A172 (cell line): ENCODE results near the gene SCD. TPM values are rescaled to one million over a fixed set of nuclear protein-coding genes. Genes with fewer than 3 reads are reported as not detected.
"Not testable (repeated sequence)": the region's sequence is repeated elsewhere in the genome, so short reads cannot be mapped to it uniquely, and the experiment has no call there.

Source experiments
- DNase-seq: peaks from one replicate; pipeline ENCODE4 v3.0.0-alpha.2; 2015; ENCODE audit warnings: low spot score
- total RNA-seq: library from RNA; depleted of rRNA; stranded (reverse); fragments of >200 nt; shearing (Covaris generic); gene quantifications from 2 replicates; pipeline ENCODE4 v1.2.3, GENCODE V29; 2014; rRNA removed

SCD gene
- 249 and 398 TPM in 2 replicates for total RNA-seq

DNA sequence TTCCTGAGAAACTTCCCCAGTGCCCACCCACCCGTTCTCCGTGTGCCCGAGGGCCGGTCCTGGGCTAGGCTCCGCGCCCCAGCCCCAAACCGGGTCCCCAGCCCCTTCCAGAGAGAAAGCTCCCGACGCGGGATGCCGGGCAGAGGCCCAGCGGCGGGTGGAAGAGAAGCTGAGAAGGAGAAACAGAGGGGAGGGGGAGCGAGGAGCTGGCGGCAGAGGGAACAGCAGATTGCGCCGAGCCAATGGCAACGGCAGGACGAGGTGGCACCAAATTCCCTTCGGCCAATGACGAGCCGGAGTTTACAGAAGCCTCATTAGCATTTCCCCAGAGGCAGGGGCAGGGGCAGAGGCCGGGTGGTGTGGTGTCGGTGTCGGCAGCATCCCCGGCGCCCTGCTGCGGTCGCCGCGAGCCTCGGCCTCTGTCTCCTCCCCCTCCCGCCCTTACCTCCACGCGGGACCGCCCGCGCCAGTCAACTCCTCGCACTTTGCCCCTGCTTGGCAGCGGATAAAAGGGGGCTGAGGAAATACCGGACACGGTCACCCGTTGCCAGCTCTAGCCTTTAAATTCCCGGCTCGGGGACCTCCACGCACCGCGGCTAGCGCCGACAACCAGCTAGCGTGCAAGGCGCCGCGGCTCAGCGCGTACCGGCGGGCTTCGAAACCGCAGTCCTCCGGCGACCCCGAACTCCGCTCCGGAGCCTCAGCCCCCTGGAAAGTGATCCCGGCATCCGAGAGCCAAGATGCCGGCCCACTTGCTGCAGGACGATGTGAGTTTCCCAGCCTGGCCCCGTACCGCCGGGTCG, at the start of gene SCD:
TSS of gene SCD (plus strand) at position 469 of the 803 bp plus-strand sequence. CDS start at position 741, 272 bp downstream.
- DNase-seq = peak; percentile 97

DNA sequence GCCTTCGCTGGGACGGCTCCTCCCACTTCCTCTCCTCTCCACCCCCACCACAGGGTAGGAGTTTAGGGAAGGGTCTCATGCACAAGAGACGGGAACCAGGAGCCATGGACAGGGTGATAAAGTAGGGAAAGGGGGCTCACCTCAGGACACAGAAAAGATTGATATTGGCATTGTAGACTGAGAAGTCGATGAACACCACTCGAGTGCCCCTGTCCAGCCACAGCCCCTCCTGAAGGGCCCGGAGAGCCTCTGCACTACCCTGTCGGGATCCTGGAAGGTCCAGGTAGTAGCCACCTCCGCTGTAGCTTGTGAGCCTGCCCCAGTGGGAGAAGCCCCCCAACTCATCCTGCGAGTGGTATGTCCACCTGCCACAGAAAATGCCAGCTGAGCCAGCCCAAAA, 49.8 kb upstream of the SCD start:
- no peak for DNase-seq

- not testable (repeated sequence) for DNase-seq
Measured at GRCh38 chr10:100301123-100301522, 45.9 kb upstream of the SCD start.

DNA sequence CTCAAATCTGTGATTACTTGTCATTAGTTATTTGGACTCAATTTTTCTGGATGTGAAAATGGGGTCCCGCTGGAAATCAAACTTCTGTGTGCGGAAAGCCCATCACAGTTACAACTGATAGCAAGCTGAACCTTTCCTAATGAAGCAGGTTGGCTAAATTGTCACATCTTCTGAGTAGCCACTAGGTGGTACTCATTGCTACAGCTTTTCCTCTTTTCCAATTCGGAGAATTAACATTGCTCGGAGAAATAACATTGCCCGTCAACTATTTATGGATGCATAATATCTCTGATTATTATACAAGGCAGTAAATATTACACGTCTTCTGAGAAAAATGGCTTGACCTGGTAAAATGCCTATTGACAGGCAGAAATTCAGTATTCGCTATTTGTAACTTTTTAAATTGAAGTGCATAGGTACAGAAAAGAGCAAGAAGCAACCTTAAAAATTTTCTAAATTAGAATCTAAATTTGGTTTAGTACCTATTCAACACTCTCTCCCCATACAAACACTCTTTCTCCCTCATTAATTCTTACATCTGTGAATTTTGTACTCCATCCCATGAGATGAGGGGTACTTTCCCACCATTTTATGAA, 43.2 kb upstream of the SCD start:
- DNase-seq = peak; percentile 57

DNA sequence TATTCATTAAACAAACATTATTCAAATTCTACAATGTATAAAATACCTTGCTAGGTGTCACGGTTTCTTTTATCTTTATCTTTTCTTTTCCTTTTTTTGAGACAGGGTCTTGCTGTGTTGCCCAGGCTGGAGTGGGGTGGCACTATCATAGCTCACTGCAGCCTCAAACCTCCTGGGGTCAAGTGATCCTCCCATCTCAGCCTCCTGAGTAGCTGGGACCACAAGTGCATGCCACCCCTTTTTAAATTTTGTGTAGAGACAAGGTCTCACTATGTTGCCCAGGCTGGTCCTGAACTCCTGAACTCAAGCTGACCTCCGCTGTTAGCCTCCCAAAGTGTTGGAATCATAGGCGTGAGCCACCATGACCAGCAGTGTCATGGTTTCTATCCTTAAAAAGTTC, 42.6 kb upstream of the SCD start:
- DNase-seq = no peak

DNA sequence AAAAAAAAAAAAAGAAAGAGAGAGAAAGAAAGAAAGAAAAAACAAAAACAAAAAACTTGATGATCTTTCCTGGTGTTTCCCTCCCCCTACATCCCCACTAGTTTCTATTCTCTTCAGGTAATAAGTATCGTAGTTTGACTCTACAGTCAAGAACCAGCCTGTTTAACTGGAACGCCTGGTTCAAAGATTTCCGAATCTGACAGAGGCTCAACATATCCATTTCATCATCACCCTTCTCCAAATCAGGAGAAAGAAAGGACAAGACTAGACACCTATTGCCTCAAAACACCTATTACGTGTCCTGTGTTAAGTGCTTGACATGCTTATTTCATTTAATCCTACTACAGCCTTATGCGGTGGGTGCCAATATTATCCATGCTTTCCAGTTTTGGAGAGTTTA, 40.2 kb upstream of the SCD start:
- DNase-seq = no peak

GRCh38 chr10:100307684-100308083, 39.3 kb upstream of the SCD start:
- peak; percentile 35 for DNase-seq

DNA sequence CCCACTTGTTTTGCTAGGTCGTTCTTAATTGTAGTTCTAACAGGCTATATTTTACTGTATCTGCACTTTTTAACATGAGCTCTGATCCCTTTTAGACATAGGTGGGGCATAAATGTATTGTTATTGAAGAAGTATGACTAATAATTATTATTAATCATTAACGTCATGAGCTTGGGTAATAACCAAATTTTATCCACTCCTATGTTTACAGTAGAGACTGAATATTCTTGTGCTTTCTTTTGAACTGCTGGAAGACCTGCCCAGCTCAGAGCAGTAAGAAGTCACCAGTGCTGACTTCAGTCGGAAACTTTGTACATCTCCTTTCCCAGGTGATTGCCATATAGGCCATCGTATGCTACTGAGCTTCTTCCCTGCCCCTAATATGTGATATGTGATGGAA, 35.7 kb upstream of the SCD start:
- no peak for DNase-seq

- DNase-seq = no peak
Measured at GRCh38 chr10:100315615-100316014, 31.4 kb upstream of the SCD start.

DNA sequence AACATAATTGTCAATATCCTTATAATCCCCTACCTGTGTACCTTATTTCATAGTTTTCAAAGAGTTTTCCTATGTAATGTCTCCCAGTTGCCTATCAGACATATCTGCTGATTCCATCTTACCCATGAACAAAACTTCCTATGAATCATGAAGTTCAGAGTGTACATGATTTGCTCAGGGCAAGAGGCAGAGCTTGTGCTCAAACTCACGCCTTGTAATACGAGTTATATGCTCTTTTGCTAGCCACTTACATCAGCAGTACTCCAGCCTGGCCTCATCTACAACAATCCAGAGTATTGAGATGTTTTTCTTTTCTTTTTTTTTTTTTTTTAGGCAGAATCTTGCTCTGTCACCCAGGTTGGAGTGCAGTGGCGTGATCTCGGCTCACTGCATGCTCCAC, 28.8 kb upstream of the SCD start:
- DNase-seq = no peak

DNA sequence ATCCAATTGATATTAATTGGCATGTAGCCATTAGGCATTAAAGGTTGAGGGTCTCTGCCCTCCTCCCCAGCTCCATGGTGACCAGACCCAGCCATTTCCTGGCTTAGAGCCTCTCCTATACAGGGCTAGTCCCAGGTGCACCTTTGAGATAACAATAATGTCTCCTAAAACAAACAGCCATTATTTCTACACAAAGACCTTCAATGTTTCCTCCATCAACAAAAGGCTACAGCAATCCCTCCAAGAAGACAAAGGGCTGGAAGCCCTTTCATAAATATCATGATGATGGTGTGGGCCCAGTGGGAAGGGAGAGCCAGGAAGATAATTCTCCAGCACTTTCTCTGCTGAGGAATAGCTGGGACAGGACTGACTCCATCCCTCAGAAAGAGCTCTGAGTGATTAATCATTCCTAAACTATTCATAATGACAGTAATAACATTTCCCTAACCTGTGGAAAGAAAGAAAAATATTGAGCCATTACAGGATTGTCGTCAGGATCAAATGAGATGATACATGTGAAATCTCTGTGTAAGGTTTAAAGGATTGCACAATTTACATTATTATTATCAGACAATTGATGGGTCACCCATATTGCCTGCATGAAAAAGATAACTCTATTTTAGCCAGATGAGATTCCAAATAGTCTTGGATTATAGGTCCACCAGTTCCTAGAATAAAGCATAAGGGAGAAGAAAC, 27.2 kb upstream of the SCD start:
- no peak for DNase-seq

DNA sequence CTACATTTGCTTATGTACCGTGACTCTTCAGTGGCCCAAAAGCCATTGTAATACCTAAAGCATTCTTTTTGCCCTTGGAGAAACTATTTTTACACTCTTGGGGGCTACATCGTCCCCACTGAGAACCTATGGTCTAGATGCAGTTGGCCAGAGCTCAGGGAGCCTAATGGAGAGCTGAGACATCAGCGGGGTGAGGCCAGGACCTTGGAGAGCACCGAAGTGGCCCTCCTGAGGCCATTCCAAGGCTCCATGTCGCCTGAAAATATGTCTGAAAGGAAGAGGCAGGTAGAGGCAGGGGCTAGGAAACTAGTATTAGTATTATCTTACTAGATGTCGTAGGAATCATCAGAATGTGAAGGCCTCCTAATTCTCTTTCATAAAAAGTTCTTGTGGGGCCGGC, 21.9 kb upstream of the SCD start:
- no peak for DNase-seq

GRCh38 chr10:100327007-100327717, 19.9 kb upstream of the SCD start:
- DNase-seq = no peak

DNA sequence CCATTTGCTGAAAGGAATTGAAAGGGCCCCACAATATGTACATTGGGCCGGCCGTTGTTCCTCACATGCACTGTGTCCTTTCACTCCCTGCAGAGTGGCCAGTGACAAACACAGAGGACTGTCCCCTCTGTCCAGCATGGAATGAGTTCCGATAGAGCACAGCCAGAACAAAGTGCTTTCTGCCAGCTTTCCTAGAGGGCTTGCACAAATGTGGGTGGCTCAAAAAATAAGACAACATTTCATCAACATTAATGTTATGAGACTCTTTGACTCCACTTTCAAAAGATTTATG, 19.4 kb upstream of the SCD start:
- DNase-seq = no peak

- DNase-seq = no peak
Measured at GRCh38 chr10:100328198-100328597, 18.8 kb upstream of the SCD start.

DNA sequence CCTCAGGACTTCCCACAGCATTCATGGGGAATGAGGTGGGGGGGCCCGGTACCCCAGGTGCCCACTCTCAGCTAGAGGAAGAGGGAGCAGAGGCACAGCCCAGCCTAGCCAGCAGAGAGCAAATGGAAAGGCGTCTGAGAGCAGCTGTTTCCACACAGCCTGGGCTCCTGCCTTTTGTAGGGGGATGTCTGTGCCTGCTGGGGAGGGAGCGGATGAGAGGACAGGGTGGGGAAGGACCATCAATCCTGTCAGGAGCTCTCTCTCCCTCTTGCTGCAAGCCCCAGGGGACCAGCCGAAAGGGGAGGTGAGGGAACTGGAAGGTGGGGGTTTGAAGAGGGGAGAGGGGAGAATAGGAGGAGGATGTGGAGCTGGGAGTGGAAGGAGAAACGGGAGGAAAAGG, 17.0 kb upstream of the SCD start, which contains the start of gene PKD2L1:
TSS of gene PKD2L1 (minus strand) at position 150 of the 400 bp plus-strand sequence. CDS start at position 25, 125 bp downstream.
- DNase-seq = no peak

- no peak for DNase-seq
Measured at GRCh38 chr10:100333106-100333505, 13.9 kb upstream of the SCD start.

DNA sequence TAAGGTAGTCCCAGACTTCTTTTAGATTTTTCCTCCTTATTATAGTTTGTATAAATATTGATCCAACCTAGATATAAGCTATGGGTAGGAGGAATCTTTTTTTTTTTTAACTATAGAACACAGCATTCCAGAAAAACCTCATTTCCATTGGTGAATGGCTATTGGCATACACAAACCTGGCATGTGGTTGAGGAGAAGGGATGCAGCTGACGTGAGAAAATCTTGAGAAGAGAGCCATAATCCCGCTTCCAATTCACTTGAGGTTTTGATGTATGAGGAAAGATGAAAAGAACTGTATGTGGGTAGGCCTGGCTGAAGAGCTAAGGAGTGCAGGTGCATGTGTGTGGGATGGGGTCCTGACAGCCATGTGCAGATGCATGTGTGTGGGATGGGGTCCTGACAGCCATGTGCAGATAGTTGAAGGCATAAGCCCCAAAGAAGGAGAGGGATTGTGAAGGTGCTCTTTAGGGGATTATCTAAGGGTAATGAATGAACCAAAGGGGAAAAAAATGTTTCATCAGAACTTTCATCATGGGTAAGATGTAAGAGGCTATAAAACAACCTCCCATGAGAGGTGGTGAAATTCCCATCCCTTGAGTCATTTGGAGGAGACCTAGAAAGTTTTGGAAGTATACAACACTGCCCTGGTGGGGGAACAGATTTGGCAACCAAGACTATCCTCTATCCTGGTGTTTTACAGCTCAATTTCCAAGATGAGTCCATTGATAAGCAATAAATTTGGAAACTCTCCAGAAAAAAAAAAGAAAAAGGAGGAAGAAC, 13.2 kb upstream of the SCD start:
- DNase-seq = peak; percentile 22

- no peak for DNase-seq
Measured at GRCh38 chr10:100334762-100335161, 12.3 kb upstream of the SCD start.

DNA sequence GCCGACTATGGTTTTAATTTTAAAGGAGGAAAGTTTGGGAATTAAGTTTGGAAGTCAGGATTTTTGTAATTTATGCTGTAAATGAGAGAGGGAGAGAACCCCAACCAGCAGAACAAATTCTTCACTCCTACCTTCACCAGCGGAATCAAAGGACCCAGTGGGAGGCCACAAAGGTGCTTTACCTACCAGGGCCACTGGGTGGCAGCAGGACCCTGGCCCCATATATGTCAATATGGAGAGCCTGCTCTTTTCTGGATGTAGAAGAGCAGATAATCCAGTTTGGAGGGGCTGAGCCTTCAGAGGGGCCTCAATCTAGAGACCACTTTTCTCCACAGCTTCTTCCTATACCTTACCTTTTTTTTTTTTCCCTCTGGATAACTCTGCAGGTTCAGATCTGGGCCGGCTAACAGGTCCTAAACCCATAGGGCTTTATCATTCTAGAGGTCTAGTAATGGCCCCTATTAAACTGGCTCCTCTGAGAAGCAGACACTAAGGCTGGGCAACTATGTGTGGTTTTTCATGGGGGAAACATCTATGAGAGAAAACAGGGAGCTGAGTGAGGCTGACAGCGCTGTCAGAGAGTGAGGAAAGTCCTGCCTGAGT, 8.5 kb upstream of the SCD start:
- DNase-seq = peak; percentile 58

GRCh38 chr10:100339236-100339635, 7.8 kb upstream of the SCD start:
- no peak for DNase-seq
